SW480 (cell line): ENCODE results near the gene CDKN3.
"Not testable (repeated sequence)": the region's sequence is repeated elsewhere in the genome, so short reads cannot be mapped to it uniquely, and the experiment has no call there.

Experiments used
- DNase-seq: peaks from one replicate; pipeline ENCODE4 v3.0.0-alpha.2; 2016; ENCODE audit warnings: low spot score

The CDKN3 gene

GRCh38 chr14:54424479-54424901, 27.7 kb downstream of the CDKN3 start:
- no peak for DNase-seq

- DNase-seq: no peak
Measured at GRCh38 chr14:54425068-54425467, 28.3 kb downstream of the CDKN3 start.

GRCh38 chr14:54425537-54426274, 28.9 kb downstream of the CDKN3 start:
- no peak for DNase-seq

- DNase-seq: no peak
Measured at GRCh38 chr14:54427871-54428270, 31.1 kb downstream of the CDKN3 start.

- DNase-seq: no peak
Measured at GRCh38 chr14:54428527-54428926, 31.7 kb downstream of the CDKN3 start.

- DNase-seq: no peak
Measured at GRCh38 chr14:54435500-54435981, 38.7 kb downstream of the CDKN3 start.

- not testable (repeated sequence) for DNase-seq
Measured at GRCh38 chr14:54437954-54438353, 41.1 kb downstream of the CDKN3 start.

GRCh38 chr14:54438703-54439102, 41.9 kb downstream of the CDKN3 start:
- no peak for DNase-seq

- peak; percentile 17 for DNase-seq
Measured at GRCh38 chr14:54440037-54440436, 43.2 kb downstream of the CDKN3 start.

- peak; percentile 15 for DNase-seq
Measured at GRCh38 chr14:54440476-54440872, 43.7 kb downstream of the CDKN3 start.

- peak; percentile 91 for DNase-seq
Measured at GRCh38 chr14:54440873-54441868, 44.4 kb downstream of the CDKN3 start, which contains the start of gene CNIH1. TSS of gene CNIH1 (minus strand) at chr14:54441374. CDS start at chr14:54441327, 47 bp downstream.

GRCh38 chr14:54442961-54443360, 46.2 kb downstream of the CDKN3 start:
- not testable (repeated sequence) for DNase-seq

GRCh38 chr14:54443981-54444380, 47.2 kb downstream of the CDKN3 start:
- DNase-seq: no peak

- DNase-seq: no peak
Measured at GRCh38 chr14:54444681-54445080, 47.9 kb downstream of the CDKN3 start.

GRCh38 chr14:54446161-54446693, 49.4 kb downstream of the CDKN3 start:
- no peak for DNase-seq

- DNase-seq: peak; percentile 37
Measured at GRCh38 chr14:54447231-54447692, 50.5 kb downstream of the CDKN3 start.

GRCh38 chr14:54450535-54450934, 53.7 kb downstream of the CDKN3 start:
- DNase-seq: no peak

GRCh38 chr14:54451121-54451601, 54.4 kb downstream of the CDKN3 start:
- DNase-seq: no peak

- no peak for DNase-seq
Measured at GRCh38 chr14:54451961-54452360, 55.2 kb downstream of the CDKN3 start.

GRCh38 chr14:54453252-54453651, 56.4 kb downstream of the CDKN3 start:
- DNase-seq: no peak

- DNase-seq: not testable (repeated sequence)
Measured at GRCh38 chr14:54453990-54454389, 57.2 kb downstream of the CDKN3 start.

GRCh38 chr14:54455363-54455762, 58.6 kb downstream of the CDKN3 start:
- DNase-seq: no peak
